ENCODE results near the gene PRKCH.
A peak's percentile ranks its signal among the peaks of the same experiment; 100 is the strongest.
"Not testable (repeated sequence)": the region's sequence is repeated elsewhere in the genome, so short reads cannot be mapped to it uniquely, and the experiment has no call there.

PRKCH gene

GRCh38 chr14:61388976-61389576 is 67.7 kb downstream of the PRKCH start:
- no peak for DNase-seq (ENCODE audit: low read depth in 2 of 2)

- DNase-seq (ENCODE audit: low read depth in 2 of 2), result no peak
Measured at GRCh38 chr14:61391119-61391518, 69.7 kb downstream of the PRKCH start.

GRCh38 chr14:61392297-61392696 is 70.9 kb downstream of the PRKCH start:
- DNase-seq (ENCODE audit: low read depth in 2 of 2), result no peak

GRCh38 chr14:61394542-61394941 is 73.2 kb downstream of the PRKCH start:
- no peak for DNase-seq (ENCODE audit: low read depth in 2 of 2)

GRCh38 chr14:61395115-61395725 is 73.8 kb downstream of the PRKCH start:
- DNase-seq (ENCODE audit: low read depth in 2 of 2), result no peak

GRCh38 chr14:61396279-61396678 is 74.9 kb downstream of the PRKCH start:
- no peak for DNase-seq (ENCODE audit: low read depth in 2 of 2)

GRCh38 chr14:61396694-61397093 is 75.3 kb downstream of the PRKCH start:
- DNase-seq (ENCODE audit: low read depth in 2 of 2), result no peak

GRCh38 chr14:61397615-61398014 is 76.2 kb downstream of the PRKCH start:
- no peak for DNase-seq (ENCODE audit: low read depth in 2 of 2)

GRCh38 chr14:61398221-61398620 is 76.8 kb downstream of the PRKCH start:
- DNase-seq (ENCODE audit: low read depth in 2 of 2), result no peak

GRCh38 chr14:61399365-61399764 is 78.0 kb downstream of the PRKCH start:
- DNase-seq (ENCODE audit: low read depth in 2 of 2), result no peak

GRCh38 chr14:61401461-61401860 is 80.1 kb downstream of the PRKCH start:
- DNase-seq (ENCODE audit: low read depth in 2 of 2), result no peak

- no peak for DNase-seq (ENCODE audit: low read depth in 2 of 2)
Measured at GRCh38 chr14:61403411-61403810, 82.0 kb downstream of the PRKCH start.

- DNase-seq (ENCODE audit: low read depth in 2 of 2), result no peak
Measured at GRCh38 chr14:61404637-61405036, 83.3 kb downstream of the PRKCH start.

- no peak for DNase-seq (ENCODE audit: low read depth in 2 of 2)
Measured at GRCh38 chr14:61406198-61406597, 84.8 kb downstream of the PRKCH start.

- DNase-seq (ENCODE audit: low read depth in 2 of 2), result peak in 1 of 2 donors; percentile 46
Measured at GRCh38 chr14:61406675-61407074, 85.3 kb downstream of the PRKCH start.

GRCh38 chr14:61408498-61408897 is 87.1 kb downstream of the PRKCH start:
- DNase-seq (ENCODE audit: low read depth in 2 of 2), result no peak

- DNase-seq (ENCODE audit: low read depth in 2 of 2), result no peak
Measured at GRCh38 chr14:61409782-61410181, 88.4 kb downstream of the PRKCH start.

GRCh38 chr14:61415934-61416333 is 94.6 kb downstream of the PRKCH start:
- DNase-seq (ENCODE audit: low read depth in 2 of 2), result not testable (repeated sequence)

GRCh38 chr14:61416591-61416990 is 95.2 kb downstream of the PRKCH start:
- DNase-seq (ENCODE audit: low read depth in 2 of 2), result no peak

GRCh38 chr14:61417141-61417540 is 95.8 kb downstream of the PRKCH start:
- no peak for DNase-seq (ENCODE audit: low read depth in 2 of 2)

- DNase-seq (ENCODE audit: low read depth in 2 of 2), result no peak
Measured at GRCh38 chr14:61417883-61418455, 96.6 kb downstream of the PRKCH start.

GRCh38 chr14:61418746-61419145 is 97.4 kb downstream of the PRKCH start:
- no peak for DNase-seq (ENCODE audit: low read depth in 2 of 2)

GRCh38 chr14:61419201-61419600 is 97.8 kb downstream of the PRKCH start:
- no peak for DNase-seq (ENCODE audit: low read depth in 2 of 2)
